Mesodermal cell (in vitro differentiated cells): ENCODE data around the gene ESRRA.

Experiments
- H3K27ac ChIP-seq: 2 replicates; pipeline ENCODE4 v1.7.0; 2013; ENCODE audit warnings: mild to moderate bottlenecking, low read depth, low read length, moderate library complexity; ENCODE audit not compliant: severe bottlenecking
- H3K36me3 ChIP-seq: 2 replicates; pipeline ENCODE4 v1.7.1; 2013; ENCODE audit warnings: mild to moderate bottlenecking, low read length, moderate library complexity; ENCODE audit not compliant: control insufficient read depth, insufficient read depth
- H3K4me1 ChIP-seq: one replicate; pipeline ENCODE4 v1.7.1; 2013; ENCODE audit warnings: mild to moderate bottlenecking, low read length; ENCODE audit not compliant: insufficient read depth, control insufficient read depth, poor library complexity, severe bottlenecking
- H3K4me3 ChIP-seq: 2 replicates; pipeline ENCODE4 v1.7.0; 2013; ENCODE audit warnings: low read length, control low read depth, mild to moderate bottlenecking; ENCODE audit not compliant: insufficient read depth, poor library complexity, severe bottlenecking; ENCODE audit errors: extremely low read depth
- H3K9me3 ChIP-seq: 2 replicates; pipeline ENCODE4 v1.7.1; 2013; ENCODE audit warnings: mild to moderate bottlenecking, low read length, moderate library complexity; ENCODE audit not compliant: control insufficient read depth
- WGBS, 2 experiments: methylation state at CpG; one replicate each; pipeline ENCODE4 v1.1.5; 2013; ENCODE audit warnings: missing lambda C conversion rate in 2 of 2; ENCODE audit not compliant: insufficient coverage in 2 of 2; 5-methylcytosine and 5-hydroxymethylcytosine counted together

Gene ESRRA

DNA sequence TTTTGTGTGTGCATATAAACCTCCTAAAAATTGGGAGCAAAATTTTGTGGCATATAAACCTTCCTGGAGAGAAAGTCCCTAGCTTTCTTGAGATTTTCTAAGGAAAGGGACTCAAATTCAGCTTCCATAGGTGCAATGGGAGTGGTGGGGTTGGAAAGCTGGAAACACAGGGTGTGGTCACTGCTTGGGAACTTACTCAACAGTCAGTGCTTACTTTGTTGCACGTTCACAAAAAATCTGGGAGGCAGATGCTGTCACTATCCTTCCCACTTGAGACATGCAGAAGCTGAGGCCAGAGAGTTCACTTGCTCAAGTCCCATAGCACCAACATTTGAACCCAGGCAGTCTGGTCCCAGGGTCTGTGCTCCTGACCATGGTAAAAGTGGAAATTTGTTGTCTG is 9.1 kb upstream of the ESRRA start:
- no peaks in the 10 kb centered on the region for H3K36me3 ChIP-seq
- no peak overlapping the region for H3K4me3 ChIP-seq
- no peak overlapping the region for H3K27ac ChIP-seq
- H3K4me1 ChIP-seq: peaks cover 13% of the 10 kb centered on the region
- no peaks in the 10 kb centered on the region for H3K9me3 ChIP-seq
- WGBS, 2 experiments: 60 to 75% methylated on average over 1 of the region's 1 CpG

- 38 to 44% methylated on average over 25 of the region's 34 CpGs for WGBS, 2 experiments
- H3K9me3 ChIP-seq: no peaks in the 10 kb centered on the region
- no peaks in the 10 kb centered on the region for H3K36me3 ChIP-seq
- H3K4me1 ChIP-seq: peaks cover 13% of the 10 kb centered on the region
- no peak overlapping the region for H3K4me3 ChIP-seq
- H3K27ac ChIP-seq: no peak overlapping the region
Measured at GRCh38 chr11:64296830-64297698, 8.3 kb upstream of the ESRRA start.

DNA sequence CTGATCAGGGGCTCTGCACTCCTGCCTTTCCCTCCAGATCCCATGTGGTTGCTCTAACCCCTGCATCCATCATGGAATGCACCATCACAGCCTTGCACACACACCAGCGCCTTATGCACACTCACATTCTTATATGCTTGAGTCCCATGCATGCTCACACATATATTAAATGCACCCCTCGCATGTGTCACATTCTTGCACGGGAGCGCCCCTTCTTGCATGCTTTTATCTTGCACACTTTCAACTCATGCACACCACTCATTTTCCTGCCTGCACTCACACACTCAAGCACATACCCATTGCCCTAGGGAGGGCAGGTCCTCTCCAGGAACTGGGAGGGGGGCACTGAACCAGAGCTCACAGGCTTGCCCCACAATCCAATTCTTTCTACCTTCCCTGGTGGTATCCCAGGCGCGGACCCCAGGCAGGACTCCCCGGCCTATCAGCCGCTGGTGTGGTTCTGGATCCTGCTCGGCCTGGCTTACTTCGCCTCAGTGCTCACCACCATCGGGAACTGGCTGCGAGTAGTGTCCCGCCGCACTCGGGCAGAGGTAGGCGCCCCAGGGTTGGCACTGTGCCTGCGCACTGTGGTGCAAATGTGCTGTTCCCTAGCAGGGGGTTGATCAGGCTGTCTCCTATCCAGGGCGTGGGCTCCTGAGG is 7.5 kb upstream of the ESRRA start:
- H3K4me1 ChIP-seq: peaks cover 13% of the 10 kb centered on the region
- H3K36me3 ChIP-seq: no peaks in the 10 kb centered on the region
- no peak overlapping the region for H3K27ac ChIP-seq
- H3K9me3 ChIP-seq: no peaks in the 10 kb centered on the region
- no peak overlapping the region for H3K4me3 ChIP-seq
- 80 to 94% methylated on average over 14 to 17 of the region's 18 CpGs for WGBS, 2 experiments

GRCh38 chr11:64298966-64299846 is 6.1 kb upstream of the ESRRA start:
- peak overlapping the region; percentile 14 for H3K4me3 ChIP-seq
- H3K4me1 ChIP-seq: peaks cover 17% of the 10 kb centered on the region
- H3K9me3 ChIP-seq: no peaks in the 10 kb centered on the region
- no peak overlapping the region for H3K27ac ChIP-seq
- H3K36me3 ChIP-seq: no peaks in the 10 kb centered on the region
- WGBS, 2 experiments: 6 to 7% methylated on average over 53 to 56 of the region's 60 CpGs

GRCh38 chr11:64299847-64300648 is 5.3 kb upstream of the ESRRA start, which contains the start of gene CATSPERZ:
TSS of gene CATSPERZ (plus strand) at chr11:64300358. CDS start at chr11:64300411, 53 bp downstream.
- no peak within 1 kb of the TSS for H3K27ac ChIP-seq
- H3K36me3 ChIP-seq: no peaks in the 10 kb centered on the region
- H3K4me1 ChIP-seq: peaks cover 18% of the 10 kb centered on the region
- 13 to 14% methylated on average over 47 to 48 of the region's 54 CpGs for WGBS, 2 experiments
- H3K4me3 ChIP-seq: peak within 1 kb of the TSS; percentile 18
- no peaks in the 10 kb centered on the region for H3K9me3 ChIP-seq

GRCh38 chr11:64303109-64304031 is 2.0 kb upstream of the ESRRA start:
- WGBS, 2 experiments: 86 to 100% methylated on average over 7 to 10 of the region's 13 CpGs

DNA sequence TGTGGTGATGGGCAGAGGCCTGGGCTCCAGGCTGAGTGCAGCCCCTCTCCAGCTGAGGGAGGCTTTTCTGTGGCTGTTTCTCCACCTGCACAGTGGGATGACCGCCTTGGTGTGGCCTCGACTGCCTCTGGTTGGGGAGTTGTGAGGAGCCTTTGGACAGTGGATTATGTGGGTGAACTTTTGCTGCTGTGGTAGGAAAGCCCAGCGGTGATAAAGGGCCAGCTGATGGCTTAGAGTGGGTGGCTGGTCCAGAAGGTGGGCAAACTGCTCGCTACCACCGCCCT is 1.4 kb upstream of the ESRRA start:
- 50 to 51% methylated on average over 4 to 5 of the region's 5 CpGs for WGBS, 2 experiments
- Histone ChIP-seq H3K4me3 (peak overlapping the region; percentile 57), H3K36me3 (peaks cover 4% of the 10 kb centered on the region), H3K9me3 (no peaks in the 10 kb centered on the region), H3K27ac (no peak overlapping the region), H3K4me1 (peaks cover 23% of the 10 kb centered on the region)

More at GRCh38 chr11:64303109-64304031, 2.0 kb upstream of the ESRRA start:
- Histone ChIP-seq H3K4me1 (peaks cover 23% of the 10 kb centered on the region), H3K9me3 (no peaks in the 10 kb centered on the region), H3K4me3 (no peak overlapping the region), H3K27ac (no peak overlapping the region), H3K36me3 (peaks cover 4% of the 10 kb centered on the region)

GRCh38 chr11:64304316-64305072 is 830 bp upstream of the ESRRA start:
- peak overlapping the region; percentile 57 for H3K4me3 ChIP-seq
- H3K36me3 ChIP-seq: peaks cover 4% of the 10 kb centered on the region
- peak overlapping the region; percentile 91 for H3K27ac ChIP-seq
- peaks cover 22% of the 10 kb centered on the region for H3K4me1 ChIP-seq
- H3K9me3 ChIP-seq: no peaks in the 10 kb centered on the region
- WGBS, 2 experiments: 1% methylated on average over 36 to 38 of the region's 46 CpGs
